MM.1S (cell line): Measurements from ENCODE around the gene MRPL37.

Source experiments
- EZH2 ChIP-seq: fragments of 300-600 bp; sonication (generic); optimal IDR thresholded peaks from 2 replicates; pipeline ENCODE3; 2017; ENCODE audit warnings: low read depth, mild to moderate bottlenecking, antibody characterized with exemption, low read length, mixed read lengths
- TF ChIP-seq, protein P1 (sequence below): fragments of 300-600 bp; sonication (generic); IDR thresholded peaks from 2 replicates; pipeline ENCODE4 v1.5.1; 2016; ENCODE audit warnings: antibody characterized with exemption, low read length, mixed read lengths

DNA sequence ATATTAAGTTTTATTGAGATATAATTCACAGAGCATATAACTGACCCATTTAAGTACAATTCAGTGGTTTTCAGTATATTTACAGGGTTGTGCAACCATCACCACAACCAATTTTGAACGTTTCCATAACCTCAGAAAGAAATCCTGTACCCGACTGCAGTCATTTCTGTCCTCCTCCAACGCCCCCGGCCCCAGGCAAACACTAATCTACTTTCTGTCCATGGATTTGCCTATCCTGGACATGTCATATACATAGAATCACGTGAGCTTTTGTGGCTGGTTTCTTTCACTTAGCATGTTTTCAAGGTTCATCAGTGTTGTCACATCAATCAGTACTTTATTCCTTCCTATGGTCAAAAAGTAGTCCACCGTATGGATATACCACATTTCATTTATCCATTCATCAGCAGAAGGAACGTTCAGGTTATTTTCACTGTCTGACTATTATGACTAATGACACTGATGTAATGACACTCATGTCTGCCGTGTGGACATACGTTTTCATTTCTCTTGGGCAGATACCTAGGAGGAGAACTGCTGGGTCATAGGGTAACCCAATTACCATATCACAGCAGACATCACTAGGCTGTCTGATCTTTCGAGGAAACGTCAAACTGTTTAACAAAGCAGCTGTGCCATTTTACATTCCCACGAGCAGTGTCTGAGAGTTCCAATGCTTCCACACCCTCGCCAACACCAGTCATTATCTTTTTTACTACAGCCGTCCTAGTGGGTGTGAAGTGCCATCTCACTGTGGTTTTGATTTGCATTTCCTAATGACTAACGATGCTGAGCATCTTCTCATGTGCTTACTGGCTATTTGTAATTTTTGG lies 30.8 kb downstream of the MRPL37 start:
- TF ChIP-seq, protein P1, sequence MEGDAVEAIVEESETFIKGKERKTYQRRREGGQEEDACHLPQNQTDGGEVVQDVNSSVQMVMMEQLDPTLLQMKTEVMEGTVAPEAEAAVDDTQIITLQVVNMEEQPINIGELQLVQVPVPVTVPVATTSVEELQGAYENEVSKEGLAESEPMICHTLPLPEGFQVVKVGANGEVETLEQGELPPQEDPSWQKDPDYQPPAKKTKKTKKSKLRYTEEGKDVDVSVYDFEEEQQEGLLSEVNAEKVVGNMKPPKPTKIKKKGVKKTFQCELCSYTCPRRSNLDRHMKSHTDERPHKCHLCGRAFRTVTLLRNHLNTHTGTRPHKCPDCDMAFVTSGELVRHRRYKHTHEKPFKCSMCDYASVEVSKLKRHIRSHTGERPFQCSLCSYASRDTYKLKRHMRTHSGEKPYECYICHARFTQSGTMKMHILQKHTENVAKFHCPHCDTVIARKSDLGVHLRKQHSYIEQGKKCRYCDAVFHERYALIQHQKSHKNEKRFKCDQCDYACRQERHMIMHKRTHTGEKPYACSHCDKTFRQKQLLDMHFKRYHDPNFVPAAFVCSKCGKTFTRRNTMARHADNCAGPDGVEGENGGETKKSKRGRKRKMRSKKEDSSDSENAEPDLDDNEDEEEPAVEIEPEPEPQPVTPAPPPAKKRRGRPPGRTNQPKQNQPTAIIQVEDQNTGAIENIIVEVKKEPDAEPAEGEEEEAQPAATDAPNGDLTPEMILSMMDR, result no peak
- TF ChIP-seq EZH2, result no peak
